Kidney epithelial cell (primary cell): ENCODE data around the gene COA8. TPM values are rescaled to one million over a fixed set of nuclear protein-coding genes. Genes with fewer than 3 reads are reported as not detected.

Source experiments
- DNase-seq: peaks from one replicate; pipeline ENCODE4 v3.0.0-alpha.2; 2010; ENCODE audit warnings: low read depth
- H3K27me3 ChIP-seq: 2 replicates; pipeline ENCODE4 v1.6.0; 2011; ENCODE audit warnings: low read length; ENCODE audit not compliant: control insufficient read depth, insufficient read depth
- H3K36me3 ChIP-seq: 2 replicates; pipeline ENCODE4 v1.5.1; 2011; ENCODE audit warnings: low read length; ENCODE audit not compliant: control insufficient read depth, insufficient read depth
- H3K4me3 ChIP-seq: 2 replicates; pipeline ENCODE4 v1.5.1; 2011; ENCODE audit warnings: low read depth, mild to moderate bottlenecking, control low read depth, low read length
- CTCF ChIP-seq: IDR thresholded peaks from 2 replicates; pipeline ENCODE4 v1.5.1; 2011; ENCODE audit warnings: mild to moderate bottlenecking, moderate library complexity, low read length, control low read depth, inconsistent platforms; ENCODE audit not compliant: insufficient read depth, poor library complexity, severe bottlenecking
- total RNA-seq: library from RNA; depleted of rRNA; stranded (reverse); fragments of >200 nt; gene quantifications from 2 replicates; pipeline ENCODE4 v1.2.3, GENCODE V29; 2015

The COA8 gene
- 83.8 and 86.7 TPM in 2 replicates for total RNA-seq

GRCh38 chr14:103562429-103563225, at the start of gene COA8, which contains the start of gene BAG5:
TSS of gene COA8 (plus strand) at chr14:103562960. CDS start at chr14:103563002, 42 bp downstream.
TSS of gene BAG5 (minus strand) at chr14:103562657. CDS start at chr14:103561164, 1,493 bp downstream.
- Histone ChIP-seq H3K36me3 (no peaks in the 10 kb centered on the region), H3K27me3 (no peaks in the 10 kb centered on the region), H3K4me3 (peak within 1 kb of the TSS; percentile 98)
- no peak for DNase-seq
- TF ChIP-seq CTCF, result no peak

- no peak overlapping the region for H3K4me3 ChIP-seq
- no peak for DNase-seq
- no peak for TF ChIP-seq CTCF
- H3K36me3 ChIP-seq, result no peaks in the 10 kb centered on the region
- no peaks in the 10 kb centered on the region for H3K27me3 ChIP-seq
These were observed 48.0 kb upstream of the COA8 start for GRCh38 chr14:103514596-103515421.

GRCh38 chr14:103516426-103517173, 46.2 kb upstream of the COA8 start:
- H3K4me3 ChIP-seq, result no peak overlapping the region
- no peaks in the 10 kb centered on the region for H3K27me3 ChIP-seq
- TF ChIP-seq CTCF, result no peak
- no peaks in the 10 kb centered on the region for H3K36me3 ChIP-seq
- DNase-seq, result no peak

- TF ChIP-seq CTCF, result no peak
- peaks cover 3% of the 10 kb centered on the region for H3K27me3 ChIP-seq
- no peaks in the 10 kb centered on the region for H3K36me3 ChIP-seq
- no peak overlapping the region for H3K4me3 ChIP-seq
- no peak for DNase-seq
These were observed 45.6 kb upstream of the COA8 start for GRCh38 chr14:103517174-103517566.

GRCh38 chr14:103517721-103518421, 44.9 kb upstream of the COA8 start:
- no peaks in the 10 kb centered on the region for H3K36me3 ChIP-seq
- H3K4me3 ChIP-seq, result no peak overlapping the region
- H3K27me3 ChIP-seq, result peaks cover 7% of the 10 kb centered on the region
- DNase-seq, result no peak
- no peak for TF ChIP-seq CTCF
